Sigmoid colon (tissue), 7 donors: ENCODE results near the gene MAPRE2. TPM values are rescaled to one million over a fixed set of nuclear protein-coding genes. Genes with fewer than 3 reads are reported as not detected.

Source experiments
- DNase-seq: peaks from one replicate; pipeline ENCODE4 v3.0.0-alpha.2; 2019
- H3K27ac ChIP-seq, 4 donors: fragments of 200-600 bp; sonication (generic); one replicate each; pipeline ENCODE4 v1.5.1; 2016 to 2019; ENCODE audit warnings: mild to moderate bottlenecking in 1 of 4
- H3K27me3 ChIP-seq, 3 donors: fragments of 200-600 bp; sonication (generic); one replicate each; pipeline ENCODE4 v1.5.1; 2019; ENCODE audit warnings: mild to moderate bottlenecking in 1 of 3
- H3K36me3 ChIP-seq, 4 donors: fragments of 200-600 bp; sonication (generic); one replicate each; pipeline ENCODE4 v1.5.1; 2016 to 2019
- H3K4me1 ChIP-seq, 4 donors: fragments of 200-600 bp; sonication (generic); one replicate each; pipeline ENCODE4 v1.5.1; 2017 to 2019
- H3K4me3 ChIP-seq, 4 donors: fragments of 200-600 bp; sonication (generic); one replicate each; pipeline ENCODE4 v1.5.1; 2017 to 2019; ENCODE audit warnings: mild to moderate bottlenecking in 2 of 4, moderate library complexity in 1 of 4
- H3K9me3 ChIP-seq, 4 donors: fragments of 200-600 bp in 3 of 4; sonication (generic) in 3 of 4; one replicate each; pipeline versions ENCODE4 v1.5.1 to v1.6.1; 2013 to 2019
- CTCF ChIP-seq, 4 experiments: fragments of 450-650 bp in 3 of 4; fragments of 200-600 bp in 1 of 4; IDR thresholded peaks; one replicate each; pipeline ENCODE4 v1.5.1; 2016 to 2019; ENCODE audit warnings: antibody characterized with exemption in 4 of 4, mild to moderate bottlenecking in 3 of 4, moderate library complexity in 2 of 4
- EP300 ChIP-seq, 4 donors: sonication (generic); formaldehyde crosslinking; IDR thresholded peaks; one replicate each; pipeline ENCODE4 v1.6.1; 2017; ENCODE audit warnings: antibody characterized with exemption in 4 of 4
- POLR2A ChIP-seq, 2 donors: fragments of 450-650 bp; IDR thresholded peaks; one replicate each; pipeline ENCODE4 v1.6.1; 2016; ENCODE audit warnings: antibody characterized with exemption in 2 of 2, mild to moderate bottlenecking in 2 of 2, moderate library complexity in 2 of 2
- POLR2AphosphoS5 ChIP-seq, 4 donors: sonication (generic); formaldehyde crosslinking; IDR thresholded peaks; one replicate each; pipeline ENCODE4 v1.6.1; 2017; ENCODE audit warnings: antibody characterized with exemption in 4 of 4
- WGBS, 2 donors: extraction: QIAGEN DNeasy Blood & Tissue Kit; methylation state at CpG; one replicate each; pipeline ENCODE4 v1.1.7; 2013; 5-methylcytosine and 5-hydroxymethylcytosine counted together
- intact Hi-C: fragments of 100-400 bp; cut with DNase I; formaldehyde crosslinking; loops from one replicate; pipeline ENCODE4 v1.15.1; 2023
- polyA plus RNA-seq, 3 donors: library from polyadenylated mRNA; stranded (reverse); fragments of 200-250 nt; gene quantifications; one replicate each; pipeline ENCODE4 v1.2.3, GENCODE V29; 2013
- total RNA-seq, 4 donors: library from RNA; depleted of rRNA; stranded (reverse); fragments of >200 nt; gene quantifications; one replicate each; pipeline ENCODE4 v1.1.0, GENCODE V29; 2016
- donor health status: healthy with polysubstance abuse.
- donor health status: Bipolar disorder and iron deficiency.
- donor health status: healthy.

MAPRE2 gene
- total and polyA plus RNA-seq, 7 donors, result 14.0 to 31.6 (median 21.0) TPM

- no peak for DNase-seq
- 86 to 95% methylated on average over 3 of the region's 3 CpGs for WGBS, 2 donors
- no peaks in the 10 kb centered on the region for H3K9me3 ChIP-seq
- H3K4me1 ChIP-seq, result no peaks in the 10 kb centered on the region
- intact Hi-C loops, result no loop called here
- H3K4me3 ChIP-seq, result no peak overlapping the region
- H3K27ac ChIP-seq, result no peak overlapping the region
- H3K27me3 ChIP-seq, result no peaks in the 10 kb centered on the region
- no peaks in the 10 kb centered on the region for H3K36me3 ChIP-seq
- TF ChIP-seq EP300 (IDR thresholded peaks at IDR 0.05) (no peak), POLR2AphosphoS5 (IDR thresholded peaks at IDR 0.05) (no peak), CTCF (IDR thresholded peaks at IDR 0.05) (no peak), POLR2A (IDR thresholded peaks at IDR 0.05) (no peak)
These were observed 68.8 kb downstream of the MAPRE2 start for GRCh38 chr18:35110059-35110458.

GRCh38 chr18:35110554-35111485, 69.6 kb downstream of the MAPRE2 start:
- intact Hi-C loops, result no loop called here
- 92 to 93% methylated on average over 3 of the region's 3 CpGs for WGBS, 2 donors
- no peak overlapping the region for H3K4me3 ChIP-seq
- no peaks in the 10 kb centered on the region for H3K4me1 ChIP-seq
- no peaks in the 10 kb centered on the region for H3K36me3 ChIP-seq
- H3K9me3 ChIP-seq, result no peaks in the 10 kb centered on the region
- TF ChIP-seq POLR2A (IDR thresholded peaks at IDR 0.05), result no peak
- TF ChIP-seq CTCF (IDR thresholded peaks at IDR 0.05), result no peak
- TF ChIP-seq EP300 (IDR thresholded peaks at IDR 0.05), result no peak
- TF ChIP-seq POLR2AphosphoS5 (IDR thresholded peaks at IDR 0.05), result no peak
- DNase-seq, result no peak
- H3K27me3 ChIP-seq, result no peaks in the 10 kb centered on the region
- no peak overlapping the region for H3K27ac ChIP-seq

- H3K36me3 ChIP-seq, result no peaks in the 10 kb centered on the region
- H3K4me3 ChIP-seq, result no peak overlapping the region
- no peaks in the 10 kb centered on the region for H3K27me3 ChIP-seq
- intact Hi-C loops, result no loop called here
- no peak for DNase-seq
- no peak overlapping the region for H3K27ac ChIP-seq
- peaks cover 0 to 10% (median 8%) of the 10 kb centered on the region in 4 donors for H3K4me1 ChIP-seq
- TF ChIP-seq POLR2AphosphoS5 (IDR thresholded peaks at IDR 0.05) (no peak), CTCF (IDR thresholded peaks at IDR 0.05) (no peak), EP300 (IDR thresholded peaks at IDR 0.05) (no peak), POLR2A (IDR thresholded peaks at IDR 0.05) (no peak)
- no peaks in the 10 kb centered on the region for H3K9me3 ChIP-seq
These were observed 71.5 kb downstream of the MAPRE2 start for GRCh38 chr18:35112696-35113095.

- Histone ChIP-seq H3K36me3 (no peaks in the 10 kb centered on the region), H3K27me3 (no peaks in the 10 kb centered on the region), H3K4me3 (no peak overlapping the region), H3K9me3 (no peaks in the 10 kb centered on the region), H3K4me1 (peaks cover 0 to 26% (median 23%) of the 10 kb centered on the region in 4 donors), H3K27ac (no peak overlapping the region)
- intact Hi-C loops, result no loop called here
- 76 to 96% methylated on average over 3 of the region's 3 CpGs for WGBS, 2 donors
- TF ChIP-seq POLR2A (IDR thresholded peaks at IDR 0.05), result no peak
- no peak for TF ChIP-seq POLR2AphosphoS5 (IDR thresholded peaks at IDR 0.05)
- TF ChIP-seq CTCF (IDR thresholded peaks at IDR 0.05), result no peak
- no peak for DNase-seq
These were observed 73.1 kb downstream of the MAPRE2 start for GRCh38 chr18:35114305-35114704.
